ENCODE results near the gene AP1M2.
"Not testable (repeated sequence)": the region's sequence is repeated elsewhere in the genome, so short reads cannot be mapped to it uniquely, and the experiment has no call there.

Gene AP1M2

DNA sequence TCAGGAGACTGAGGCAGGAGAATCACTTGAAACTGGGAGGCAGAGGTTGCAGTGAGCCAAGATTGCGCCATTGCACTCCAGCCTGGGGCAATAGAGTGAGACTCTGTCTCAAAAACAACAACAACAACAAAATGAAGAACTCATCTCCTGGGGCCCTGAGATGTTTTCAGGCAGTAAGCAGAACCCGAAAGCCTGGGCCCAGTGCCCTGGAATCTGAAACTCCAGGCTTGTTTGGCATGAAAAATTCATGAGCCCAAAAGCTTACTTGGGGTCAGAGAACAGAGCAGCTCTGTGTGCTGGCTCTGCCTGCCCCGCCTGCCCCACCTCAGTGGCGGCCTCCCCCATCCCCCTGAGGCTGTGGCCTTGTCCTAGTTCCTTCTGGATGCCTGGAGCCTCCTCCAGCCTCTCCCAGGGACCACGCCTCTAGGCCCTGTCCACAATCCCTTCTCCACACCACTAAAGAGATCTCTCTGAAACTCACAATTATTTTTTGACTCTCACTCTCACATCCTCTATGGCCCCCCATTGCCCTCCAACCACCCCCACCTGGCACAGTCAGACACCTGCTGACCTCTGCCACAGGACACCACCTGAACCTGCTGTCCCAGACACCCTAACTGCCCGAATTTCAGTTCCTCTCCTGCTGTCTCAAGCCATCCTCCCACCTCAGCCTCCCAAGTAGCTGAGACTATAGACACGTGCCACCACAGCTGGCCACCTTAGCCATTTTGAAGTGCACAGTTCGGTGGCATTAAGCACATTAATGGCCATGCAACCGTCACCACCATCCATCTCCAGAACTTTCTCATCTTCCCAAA is 6.9 kb upstream of the AP1M2 start:
- Histone ChIP-seq H3K36me3 (ENCODE audit: insufficient read depth, low read length) (no peaks in the 10 kb centered on the region), H3K4me2 (ENCODE audit: low read length) (no peak overlapping the region), H3K9ac (ENCODE audit: low read depth, low read length) (no peak overlapping the region), H3K9me3 (replicated peaks; ENCODE audit: low read length) (no peaks in the 10 kb centered on the region), H3K4me3 (ENCODE audit: low read length) (no peak overlapping the region), H3K27me3 (ENCODE audit: control insufficient read depth, insufficient read depth, low read length) (peaks cover 9% of the 10 kb centered on the region), H3K4me1 (ENCODE audit: control insufficient read depth, insufficient read depth, low read length) (no peaks in the 10 kb centered on the region)

DNA sequence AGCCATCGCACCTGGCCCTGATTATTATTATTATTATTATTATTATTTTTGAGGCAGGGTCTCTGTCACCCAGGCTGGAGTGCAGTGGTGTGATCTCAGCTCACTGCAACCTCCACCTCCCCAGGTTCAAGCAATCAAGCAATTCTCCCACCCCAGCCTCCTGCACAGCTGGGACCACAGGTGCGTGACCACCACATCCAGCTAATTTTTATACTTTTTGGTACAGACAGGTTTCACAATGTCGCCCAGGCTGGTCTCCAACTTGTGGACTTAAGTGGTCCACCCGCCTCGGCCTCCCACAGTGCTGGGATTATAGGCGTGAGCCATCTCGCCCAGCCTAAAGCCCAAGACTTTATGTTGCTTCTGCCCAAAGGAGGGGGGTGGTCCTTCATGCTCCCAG is 6.0 kb upstream of the AP1M2 start:
- Histone ChIP-seq H3K9ac (ENCODE audit: low read depth, low read length) (no peak overlapping the region), H3K27me3 (ENCODE audit: control insufficient read depth, insufficient read depth, low read length) (peaks cover 5% of the 10 kb centered on the region), H3K4me3 (ENCODE audit: low read length) (no peak overlapping the region), H3K9me3 (replicated peaks; ENCODE audit: low read length) (no peaks in the 10 kb centered on the region), H3K4me1 (ENCODE audit: control insufficient read depth, insufficient read depth, low read length) (no peaks in the 10 kb centered on the region), H3K4me2 (ENCODE audit: low read length) (no peak overlapping the region), H3K36me3 (ENCODE audit: insufficient read depth, low read length) (no peaks in the 10 kb centered on the region)

DNA sequence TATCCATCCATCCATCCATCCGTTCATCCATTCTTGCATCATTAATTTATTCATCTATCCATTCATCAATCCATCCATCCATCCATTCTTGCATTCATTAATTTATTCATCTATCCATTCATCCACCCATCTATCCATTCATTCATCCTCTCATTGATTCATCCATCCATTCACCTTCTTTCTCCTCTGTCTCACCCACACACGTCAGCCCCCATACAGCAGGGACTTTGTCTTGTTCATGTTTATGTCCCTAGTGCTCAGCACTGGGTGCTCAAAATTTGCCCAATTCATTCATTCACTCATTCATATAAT is 683 bp upstream of the AP1M2 start:
- no peaks in the 10 kb centered on the region for H3K9me3 ChIP-seq (replicated peaks; ENCODE audit: low read length)
- H3K4me3 ChIP-seq (ENCODE audit: low read length) = no peak overlapping the region
- no peaks in the 10 kb centered on the region for H3K4me1 ChIP-seq (ENCODE audit: control insufficient read depth, insufficient read depth, low read length)
- no peak overlapping the region for H3K4me2 ChIP-seq (ENCODE audit: low read length)
- no peaks in the 10 kb centered on the region for H3K36me3 ChIP-seq (ENCODE audit: insufficient read depth, low read length)
- no peak overlapping the region for H3K9ac ChIP-seq (ENCODE audit: low read depth, low read length)
- peaks cover 29% of the 10 kb centered on the region for H3K27me3 ChIP-seq (ENCODE audit: control insufficient read depth, insufficient read depth, low read length)

DNA sequence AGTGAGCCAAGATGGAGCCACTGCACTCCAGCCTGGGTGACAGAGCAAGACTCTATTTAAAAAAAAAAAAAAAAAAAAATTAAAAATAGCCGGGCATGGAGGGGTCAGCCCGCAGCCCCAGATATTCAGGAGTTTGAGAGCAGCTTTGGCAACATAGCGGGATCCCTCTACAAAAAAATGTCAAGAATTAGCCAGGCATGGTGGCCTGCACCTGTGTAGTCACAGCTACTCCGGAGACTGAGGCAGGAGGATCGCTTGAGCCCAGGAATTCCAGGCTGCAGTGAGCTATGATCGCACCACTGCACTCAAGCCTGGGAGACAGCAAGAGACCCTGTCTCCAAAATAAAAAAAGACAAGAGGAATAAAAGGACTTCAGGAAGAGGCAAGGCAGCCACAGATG is 716 bp downstream of the AP1M2 start:
- Histone ChIP-seq H3K27me3 (ENCODE audit: control insufficient read depth, insufficient read depth, low read length) (peaks cover 29% of the 10 kb centered on the region), H3K36me3 (ENCODE audit: insufficient read depth, low read length) (no peaks in the 10 kb centered on the region), H3K4me3 (ENCODE audit: low read length) (no peak overlapping the region), H3K9ac (ENCODE audit: low read depth, low read length) (no peak overlapping the region), H3K9me3 (replicated peaks; ENCODE audit: low read length) (no peaks in the 10 kb centered on the region), H3K4me2 (ENCODE audit: low read length) (no peak overlapping the region), H3K4me1 (ENCODE audit: control insufficient read depth, insufficient read depth, low read length) (no peaks in the 10 kb centered on the region)

DNA sequence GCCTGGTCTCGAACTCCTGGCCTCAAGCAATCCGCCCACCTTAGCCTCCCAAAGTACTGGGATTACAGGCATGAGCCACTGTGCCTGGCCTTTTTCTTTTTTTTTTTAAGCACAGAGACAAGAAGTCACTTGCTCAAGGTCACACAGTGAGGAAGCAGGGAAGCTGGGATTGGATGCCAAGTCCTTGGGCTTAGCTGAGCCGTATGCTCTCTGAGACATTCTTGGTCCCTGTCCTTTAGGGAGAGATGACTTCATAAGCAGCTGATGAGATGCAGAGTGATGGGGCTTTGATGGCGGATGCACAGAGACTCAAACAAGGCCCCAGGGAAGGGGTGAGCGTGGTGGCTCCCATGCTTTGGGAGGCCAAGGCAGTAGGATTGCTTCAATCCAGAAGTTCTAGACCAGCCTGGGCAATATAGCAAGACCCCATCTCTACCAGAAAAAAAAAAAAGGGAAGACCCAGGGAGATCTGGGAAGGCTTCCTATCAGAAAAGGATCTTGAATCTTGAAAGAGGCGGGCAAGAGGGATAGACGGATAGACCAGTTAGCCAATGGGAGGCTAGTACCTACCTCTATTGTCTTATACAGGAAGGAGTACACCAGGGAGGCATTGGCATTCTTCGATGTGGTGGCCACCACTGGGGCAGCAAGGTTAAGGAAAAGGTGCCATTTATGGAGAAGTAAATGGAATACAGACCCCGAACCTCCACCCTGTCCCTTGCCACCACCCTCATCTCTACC is 3.9 kb downstream of the AP1M2 start:
- Histone ChIP-seq H3K9me3 (replicated peaks; ENCODE audit: low read length) (no peaks in the 10 kb centered on the region), H3K4me1 (ENCODE audit: control insufficient read depth, insufficient read depth, low read length) (peaks cover 3% of the 10 kb centered on the region), H3K4me2 (ENCODE audit: low read length) (no peak overlapping the region), H3K4me3 (ENCODE audit: low read length) (no peak overlapping the region), H3K36me3 (ENCODE audit: insufficient read depth, low read length) (no peaks in the 10 kb centered on the region), H3K27me3 (ENCODE audit: control insufficient read depth, insufficient read depth, low read length) (peaks cover 27% of the 10 kb centered on the region), H3K9ac (ENCODE audit: low read depth, low read length) (no peak overlapping the region)

DNA sequence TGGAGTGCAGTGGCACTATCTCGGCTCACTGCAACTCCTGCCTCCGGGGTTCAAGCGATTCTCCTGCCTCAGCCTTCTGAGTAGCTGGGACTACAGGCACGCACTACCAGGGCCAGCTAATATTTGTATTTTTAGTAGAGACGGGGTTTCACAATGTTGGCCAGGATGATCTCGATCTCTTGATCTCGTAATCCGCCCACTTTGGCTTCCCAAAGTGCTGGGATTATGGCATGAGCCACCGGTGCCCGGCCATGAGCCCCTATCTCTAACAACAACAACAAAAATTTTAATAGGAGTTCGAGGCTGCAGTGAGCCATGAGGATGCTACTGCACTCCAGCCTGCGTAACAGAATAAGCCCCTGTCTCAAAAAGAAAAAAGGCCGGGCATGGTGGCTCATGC is 5.0 kb downstream of the AP1M2 start:
- H3K36me3 ChIP-seq (ENCODE audit: insufficient read depth, low read length) = no peaks in the 10 kb centered on the region
- H3K27me3 ChIP-seq (ENCODE audit: control insufficient read depth, insufficient read depth, low read length) = peaks cover 18% of the 10 kb centered on the region
- no peak overlapping the region for H3K9ac ChIP-seq (ENCODE audit: low read depth, low read length)
- H3K4me1 ChIP-seq (ENCODE audit: control insufficient read depth, insufficient read depth, low read length) = peaks cover 7% of the 10 kb centered on the region
- H3K4me3 ChIP-seq (ENCODE audit: low read length) = no peak overlapping the region
- H3K4me2 ChIP-seq (ENCODE audit: low read length) = no peak overlapping the region
- H3K9me3 ChIP-seq (replicated peaks; ENCODE audit: low read length) = no peaks in the 10 kb centered on the region

DNA sequence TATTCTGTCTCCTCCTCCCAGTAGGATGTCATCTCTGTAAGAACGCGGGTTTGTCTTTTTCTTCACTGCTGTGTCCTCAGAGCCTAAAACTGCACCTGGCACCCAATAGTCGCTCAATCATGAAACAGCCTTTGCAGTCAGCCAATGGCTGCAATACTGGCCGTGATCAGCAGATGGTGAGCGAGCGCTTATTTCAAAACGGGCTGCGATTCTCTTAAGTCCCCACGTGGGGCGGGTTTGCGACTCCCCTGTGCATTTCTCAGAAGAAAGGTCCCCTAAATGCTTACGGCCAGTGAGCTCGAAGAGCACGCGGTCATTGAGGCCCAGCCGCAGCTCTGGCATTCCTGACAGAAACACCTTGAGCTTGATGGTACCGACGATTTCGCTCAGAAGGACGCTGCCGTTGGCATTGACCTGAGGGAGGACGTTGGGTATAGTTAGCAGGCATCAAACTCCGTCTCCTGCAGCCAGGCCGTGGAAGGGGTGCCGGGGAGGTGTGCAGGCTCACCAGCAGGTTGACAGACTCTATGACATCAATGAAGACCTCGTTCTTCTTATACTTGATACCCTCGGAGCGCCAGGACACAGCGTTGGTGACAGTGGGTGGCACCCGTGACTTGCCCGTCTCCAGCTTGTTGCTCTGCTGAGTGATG is 6.0 kb downstream of the AP1M2 start:
- peak overlapping the region; percentile 57 for H3K4me3 ChIP-seq (ENCODE audit: low read length)

DNA sequence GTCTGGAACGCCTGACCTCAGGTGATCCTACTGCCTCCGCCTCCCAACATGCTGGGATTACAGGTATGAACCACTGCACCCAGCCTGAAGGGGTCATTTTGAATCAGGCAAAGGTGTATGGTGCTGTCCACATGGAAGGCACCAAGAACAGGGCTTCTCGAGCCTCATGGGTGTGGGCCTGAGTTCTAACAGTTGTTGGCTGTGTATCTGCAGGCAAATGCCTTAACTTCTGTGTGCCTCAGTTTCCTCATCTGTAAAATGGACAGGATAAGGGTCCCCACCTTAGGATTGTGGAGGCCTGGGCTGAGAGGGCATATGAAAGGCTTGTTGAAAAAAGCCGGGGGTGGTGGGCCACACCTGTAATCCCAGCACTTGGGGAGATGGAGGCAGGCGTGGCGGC is 9.2 kb downstream of the AP1M2 start:
- Histone ChIP-seq H3K4me2 (ENCODE audit: low read length) (no peak overlapping the region), H3K4me1 (ENCODE audit: control insufficient read depth, insufficient read depth, low read length) (peaks cover 11% of the 10 kb centered on the region), H3K27me3 (ENCODE audit: control insufficient read depth, insufficient read depth, low read length) (no peaks in the 10 kb centered on the region), H3K36me3 (ENCODE audit: insufficient read depth, low read length) (no peaks in the 10 kb centered on the region), H3K9ac (ENCODE audit: low read depth, low read length) (no peak overlapping the region), H3K4me3 (ENCODE audit: low read length) (no peak overlapping the region), H3K9me3 (replicated peaks; ENCODE audit: low read length) (no peaks in the 10 kb centered on the region)

More for the DNA sequence above, 6.0 kb downstream of the AP1M2 start:
- H3K27me3 ChIP-seq (ENCODE audit: control insufficient read depth, insufficient read depth, low read length) = peaks cover 10% of the 10 kb centered on the region
- no peaks in the 10 kb centered on the region for H3K36me3 ChIP-seq (ENCODE audit: insufficient read depth, low read length)
- H3K4me2 ChIP-seq (ENCODE audit: low read length) = peak overlapping the region; percentile 75
- no peak overlapping the region for H3K9ac ChIP-seq (ENCODE audit: low read depth, low read length)
- no peaks in the 10 kb centered on the region for H3K9me3 ChIP-seq (replicated peaks; ENCODE audit: low read length)
- H3K4me1 ChIP-seq (ENCODE audit: control insufficient read depth, insufficient read depth, low read length) = peaks cover 11% of the 10 kb centered on the region

DNA sequence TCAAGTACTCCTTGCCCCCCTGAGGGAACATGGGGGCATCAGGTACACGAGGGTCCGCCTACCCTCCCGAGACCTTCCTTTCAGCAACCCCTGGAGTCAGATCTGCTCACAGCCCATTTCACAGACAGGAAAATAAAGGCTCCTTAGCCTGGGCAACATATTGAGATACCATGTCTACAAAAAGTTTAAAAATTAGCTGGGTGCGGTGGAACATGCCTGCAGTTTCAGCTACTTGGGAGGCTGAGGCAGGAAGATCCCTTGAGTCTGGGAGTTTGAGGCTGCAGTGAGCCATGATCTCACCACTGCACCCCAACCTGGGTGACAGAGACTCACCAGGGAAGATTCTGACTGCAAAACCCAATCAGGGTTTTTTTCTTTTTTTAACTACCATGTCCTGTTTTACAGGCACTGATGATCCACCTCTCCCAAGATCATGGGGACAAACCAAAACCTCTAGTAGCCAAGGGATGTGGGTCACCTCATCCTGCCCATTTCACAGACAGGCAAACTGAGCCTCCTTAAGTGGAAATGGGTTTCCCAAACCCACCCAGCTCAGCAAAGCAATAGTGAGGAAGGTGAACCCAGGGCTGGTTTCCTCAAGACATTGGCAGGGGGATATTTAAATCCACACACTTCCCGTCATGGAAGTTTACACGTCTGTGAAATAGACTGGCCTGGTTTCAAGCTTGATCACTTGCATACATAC is 11.9 kb downstream of the AP1M2 start:
- H3K9ac ChIP-seq (ENCODE audit: low read depth, low read length) = no peak overlapping the region
- H3K4me3 ChIP-seq (ENCODE audit: low read length) = no peak overlapping the region
- H3K27me3 ChIP-seq (ENCODE audit: control insufficient read depth, insufficient read depth, low read length) = no peaks in the 10 kb centered on the region
- no peaks in the 10 kb centered on the region for H3K9me3 ChIP-seq (replicated peaks; ENCODE audit: low read length)
- peaks cover 8% of the 10 kb centered on the region for H3K4me1 ChIP-seq (ENCODE audit: control insufficient read depth, insufficient read depth, low read length)
- H3K4me2 ChIP-seq (ENCODE audit: low read length) = no peak overlapping the region
- H3K36me3 ChIP-seq (ENCODE audit: insufficient read depth, low read length) = no peaks in the 10 kb centered on the region

DNA sequence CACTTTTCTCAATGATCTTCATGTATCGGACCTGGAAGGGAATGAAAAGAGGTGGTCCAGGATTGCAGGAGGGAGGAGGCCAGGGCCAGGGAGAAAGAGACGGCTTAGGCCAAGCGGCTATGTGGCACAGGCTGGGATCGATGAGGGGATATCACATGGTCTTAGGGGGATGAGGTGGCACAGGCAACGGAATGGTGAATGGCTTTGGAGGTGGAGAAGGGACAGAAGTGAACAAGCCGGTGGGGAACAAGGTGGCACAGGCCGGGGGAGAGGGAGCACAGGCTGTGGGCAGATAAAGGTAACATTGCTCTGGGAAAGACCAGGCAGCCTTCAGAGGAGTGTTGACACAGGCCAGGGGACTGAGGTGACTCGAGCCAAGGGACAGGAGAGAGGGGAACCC is 12.7 kb downstream of the AP1M2 start:
- no peaks in the 10 kb centered on the region for H3K36me3 ChIP-seq (ENCODE audit: insufficient read depth, low read length)
- H3K9ac ChIP-seq (ENCODE audit: low read depth, low read length) = no peak overlapping the region
- H3K4me2 ChIP-seq (ENCODE audit: low read length) = no peak overlapping the region
- no peaks in the 10 kb centered on the region for H3K27me3 ChIP-seq (ENCODE audit: control insufficient read depth, insufficient read depth, low read length)
- peaks cover 9% of the 10 kb centered on the region for H3K4me1 ChIP-seq (ENCODE audit: control insufficient read depth, insufficient read depth, low read length)
- no peaks in the 10 kb centered on the region for H3K9me3 ChIP-seq (replicated peaks; ENCODE audit: low read length)
- H3K4me3 ChIP-seq (ENCODE audit: low read length) = no peak overlapping the region

DNA sequence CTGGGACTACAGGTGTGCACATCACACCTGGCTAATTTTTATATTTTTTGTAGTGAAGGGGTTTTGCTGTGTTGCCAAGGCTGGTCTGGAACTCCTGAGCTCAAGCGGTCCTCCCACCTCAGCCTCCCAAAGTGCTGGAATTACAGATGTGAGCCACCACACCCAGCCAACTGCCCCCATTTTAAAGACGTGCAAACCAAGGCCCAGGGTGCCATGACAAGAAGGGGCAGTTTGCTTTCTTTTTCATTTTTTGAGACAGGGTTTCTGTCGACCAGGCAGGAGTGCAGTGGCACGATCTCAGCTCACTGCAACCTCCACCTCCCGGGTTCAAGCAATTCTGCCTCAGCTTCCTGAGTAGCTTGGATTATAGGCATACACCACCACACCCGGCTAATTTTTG is 13.3 kb downstream of the AP1M2 start:
- H3K4me2 ChIP-seq (ENCODE audit: low read length); H3K36me3 ChIP-seq (ENCODE audit: insufficient read depth, low read length); H3K9me3 ChIP-seq (replicated peaks; ENCODE audit: low read length); H3K4me3 ChIP-seq (ENCODE audit: low read length); H3K9ac ChIP-seq (ENCODE audit: low read depth, low read length); H3K27me3 ChIP-seq (ENCODE audit: control insufficient read depth, insufficient read depth, low read length): not testable (repeated sequence)
- H3K4me1 ChIP-seq (ENCODE audit: control insufficient read depth, insufficient read depth, low read length) = peaks cover 11% of the 10 kb centered on the region

Data from skeletal muscle satellite cell (primary cell).